ENCODE results near the gene SPINK5. TPM values are rescaled to one million over a fixed set of nuclear protein-coding genes. Genes with fewer than 3 reads are reported as not detected.

The SPINK5 gene
- total RNA-seq, 4 donors from 2014 or later: 0.31 to 3.2 (median 0.60) TPM; not detected in 1

GRCh38 chr5:148135091-148136048 lies 71.6 kb downstream of the SPINK5 start:
- DNase-seq (ENCODE audit: low spot score) (no peak), ATAC-seq (ENCODE audit: low FRiP score) (no peak)
- TF ChIP-seq CTCF (IDR thresholded peaks at IDR 0.05): no peak

GRCh38 chr5:148140846-148141245 lies 77.1 kb downstream of the SPINK5 start:
- ATAC-seq (ENCODE audit: low FRiP score) (no peak), DNase-seq (ENCODE audit: low spot score) (no peak)
- no peak for TF ChIP-seq CTCF (IDR thresholded peaks at IDR 0.05)

GRCh38 chr5:148141645-148142044 lies 77.9 kb downstream of the SPINK5 start:
- TF ChIP-seq CTCF (IDR thresholded peaks at IDR 0.05): no peak
- ATAC-seq (ENCODE audit: low FRiP score) (no peak), DNase-seq (ENCODE audit: low spot score) (no peak)

- DNase-seq (ENCODE audit: low spot score): no peak
- no peak for TF ChIP-seq CTCF (IDR thresholded peaks at IDR 0.05)
- ATAC-seq (ENCODE audit: low FRiP score): no peak
Measured at GRCh38 chr5:148145916-148146315, 82.1 kb downstream of the SPINK5 start.

- no peak for ATAC-seq (ENCODE audit: low FRiP score)
- DNase-seq (ENCODE audit: low spot score): no peak
- TF ChIP-seq CTCF (IDR thresholded peaks at IDR 0.05): no peak
Measured at GRCh38 chr5:148146487-148146886, 82.7 kb downstream of the SPINK5 start.

- ATAC-seq (ENCODE audit: low FRiP score) (no peak), DNase-seq (ENCODE audit: low spot score) (no peak)
- TF ChIP-seq CTCF (IDR thresholded peaks at IDR 0.05): no peak
Measured at GRCh38 chr5:148147415-148147814, 83.6 kb downstream of the SPINK5 start.

GRCh38 chr5:148151872-148152271 lies 88.1 kb downstream of the SPINK5 start:
- DNase-seq (ENCODE audit: low spot score) (no peak), ATAC-seq (ENCODE audit: low FRiP score) (no peak)
- no peak for TF ChIP-seq CTCF (IDR thresholded peaks at IDR 0.05)

All from omental fat pad (tissue), 4 donors.